GM06990 (cell line): ENCODE data around the gene SH3RF2.

Experiments used
- DNase-seq: peaks from one replicate; pipeline ENCODE4 v3.0.0-alpha.2; 2011; ENCODE audit not compliant: insufficient read length; ENCODE audit errors: extremely low read depth
- H3K27me3 ChIP-seq: replicated peaks from 2 replicates; pipeline ENCODE4 v1.6.0; 2011; ENCODE audit warnings: low read length; ENCODE audit not compliant: control insufficient read depth, insufficient read depth
- H3K36me3 ChIP-seq: 2 replicates; pipeline ENCODE4 v1.5.1; 2011; ENCODE audit warnings: low read length; ENCODE audit not compliant: control insufficient read depth, insufficient read depth
- H3K4me3 ChIP-seq: replicated peaks from 2 replicates; pipeline ENCODE4 v1.5.1; 2011; ENCODE audit warnings: low read depth, mild to moderate bottlenecking, control low read depth, low read length
- CTCF ChIP-seq: IDR thresholded peaks from 2 replicates; pipeline ENCODE4 v1.5.1; 2011; ENCODE audit warnings: low read length, control low read depth, mild to moderate bottlenecking, inconsistent platforms; ENCODE audit not compliant: insufficient read depth, poor library complexity, severe bottlenecking

Gene SH3RF2

GRCh38 chr5:146060221-146060585 is 123.8 kb downstream of the SH3RF2 start:
- no peak for DNase-seq
- Histone ChIP-seq H3K4me3 (no peak overlapping the region), H3K27me3 (peaks cover 3% of the 10 kb centered on the region), H3K36me3 (no peaks in the 10 kb centered on the region)
- no peak for TF ChIP-seq CTCF

- DNase-seq, result no peak
- Histone ChIP-seq H3K36me3 (no peaks in the 10 kb centered on the region), H3K4me3 (no peak overlapping the region), H3K27me3 (no peaks in the 10 kb centered on the region)
- TF ChIP-seq CTCF, result no peak
These were observed 130.6 kb downstream of the SH3RF2 start for GRCh38 chr5:146066968-146067367.

GRCh38 chr5:146068206-146068605 is 131.8 kb downstream of the SH3RF2 start:
- H3K27me3 ChIP-seq, result no peaks in the 10 kb centered on the region
- DNase-seq, result no peak
- no peaks in the 10 kb centered on the region for H3K36me3 ChIP-seq
- H3K4me3 ChIP-seq, result no peak overlapping the region
- TF ChIP-seq CTCF, result no peak

- no peak for DNase-seq
- Histone ChIP-seq H3K27me3 (no peaks in the 10 kb centered on the region), H3K4me3 (no peak overlapping the region), H3K36me3 (no peaks in the 10 kb centered on the region)
- no peak for TF ChIP-seq CTCF
These were observed 132.8 kb downstream of the SH3RF2 start for GRCh38 chr5:146068977-146069779.

GRCh38 chr5:146069780-146070099 is 133.4 kb downstream of the SH3RF2 start:
- Histone ChIP-seq H3K36me3 (no peaks in the 10 kb centered on the region), H3K4me3 (no peak overlapping the region), H3K27me3 (no peaks in the 10 kb centered on the region)
- no peak for DNase-seq
- TF ChIP-seq CTCF, result no peak

GRCh38 chr5:146070746-146071145 is 134.4 kb downstream of the SH3RF2 start:
- no peaks in the 10 kb centered on the region for H3K27me3 ChIP-seq
- TF ChIP-seq CTCF, result no peak
- DNase-seq, result no peak
- H3K4me3 ChIP-seq, result no peak overlapping the region
- no peaks in the 10 kb centered on the region for H3K36me3 ChIP-seq
